ENCODE data around the gene CHAC2. TPM values are rescaled to one million over a fixed set of nuclear protein-coding genes. Genes with fewer than 3 reads are reported as not detected.

Gene CHAC2
- 0.47 and 2.2 TPM in 2 replicates for total RNA-seq (ENCODE audit: low replicate concordance)

DNA sequence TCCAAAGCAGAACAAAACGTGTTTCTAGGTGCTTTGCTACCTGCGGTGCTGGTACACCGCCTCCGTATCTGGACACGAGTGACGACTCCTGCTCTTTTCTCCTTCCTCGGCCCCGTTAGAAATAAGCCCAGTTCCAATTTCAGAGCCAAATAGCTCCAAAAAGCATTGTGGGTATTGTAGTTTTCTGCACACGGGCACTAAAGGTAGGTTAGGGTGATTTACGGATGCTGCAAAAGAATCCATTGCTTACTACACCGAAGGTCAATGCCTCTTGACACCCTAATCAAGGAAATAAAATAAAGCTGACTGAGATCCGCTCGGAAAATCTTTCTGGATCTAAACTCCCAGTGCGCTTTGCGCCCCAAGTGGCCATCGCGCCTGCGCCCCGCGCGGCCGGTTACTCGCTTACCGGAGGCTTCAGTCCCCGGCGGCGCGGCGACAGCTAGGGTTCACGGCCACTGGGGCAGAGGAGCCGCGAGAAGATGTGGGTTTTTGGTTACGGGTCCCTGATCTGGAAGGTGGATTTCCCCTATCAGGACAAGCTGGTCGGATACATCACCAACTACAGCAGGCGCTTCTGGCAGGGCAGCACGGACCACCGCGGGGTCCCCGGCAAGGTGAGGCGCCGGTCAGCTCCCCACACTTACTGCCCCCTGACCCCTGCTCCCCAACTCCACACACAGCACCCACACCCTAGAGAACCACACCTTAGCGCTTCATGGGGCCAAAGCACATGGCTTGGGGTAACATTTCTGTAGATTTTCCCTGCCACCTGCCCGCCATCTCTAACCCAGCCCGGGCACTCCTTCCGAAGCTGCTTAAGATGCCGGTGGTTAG is at the start of gene CHAC2:
TSS of gene CHAC2 (plus strand) at position 400 of the 837 bp plus-strand sequence. CDS start at position 483, 83 bp downstream.

DNA sequence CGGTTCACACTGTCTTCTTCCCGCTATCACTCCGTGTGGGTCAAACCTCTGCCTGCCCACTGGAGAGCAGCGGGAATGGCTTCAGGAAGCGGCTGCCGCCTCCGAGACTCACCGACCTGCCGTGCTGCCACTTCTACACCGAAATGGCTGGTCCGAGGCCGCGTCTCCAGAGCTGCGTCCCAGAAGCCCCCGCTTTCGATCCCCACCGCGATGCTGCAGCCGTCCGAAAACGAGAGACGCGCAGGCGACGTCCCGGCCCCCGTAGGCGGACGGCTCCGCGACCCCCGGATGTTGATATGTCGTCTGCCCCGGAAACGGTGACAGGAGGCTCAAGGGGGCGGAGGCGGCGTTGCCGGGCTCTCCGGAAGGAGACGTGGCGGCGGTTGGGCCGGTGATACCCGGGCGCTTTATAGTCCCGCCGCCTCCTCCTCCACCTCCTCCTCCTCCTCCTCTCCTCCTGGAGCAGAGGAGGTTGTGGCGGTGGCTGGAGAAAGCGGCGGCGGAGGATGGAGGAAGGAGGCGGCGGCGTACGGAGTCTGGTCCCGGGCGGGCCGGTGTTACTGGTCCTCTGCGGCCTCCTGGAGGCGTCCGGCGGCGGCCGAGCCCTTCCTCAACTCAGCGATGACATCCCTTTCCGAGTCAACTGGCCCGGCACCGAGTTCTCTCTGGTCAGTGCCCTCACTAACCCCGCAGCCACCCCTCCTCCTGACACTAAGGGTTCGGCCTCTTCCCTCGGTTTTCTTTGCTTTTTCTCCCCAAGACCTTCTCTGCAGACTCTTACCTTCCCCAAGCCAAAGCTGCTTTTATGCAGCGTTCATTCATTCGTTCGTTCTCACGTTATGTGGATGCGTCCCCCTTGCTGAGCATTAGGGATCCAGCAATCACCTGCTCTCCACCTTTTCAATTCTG is 19.4 kb downstream of the CHAC2 start, which contains the start of the genes ASB3 and ERLEC1:
TSS of gene ASB3 (minus strand) at position 249 of the 909 bp plus-strand sequence. CDS start 21,381 bp downstream, outside the sequence.
TSS of gene ERLEC1 (plus strand) at position 340 of the 909 bp plus-strand sequence. CDS start at position 507, 167 bp downstream.

Other genes starting within 250 kb of the CHAC2 start
- 26.2 and 27.3 TPM in 2 replicates for gene ASB3, start 19.1 kb downstream of the CHAC2 start, total RNA-seq (ENCODE audit: low replicate concordance)
- 38.6 and 83.5 TPM in 2 replicates for gene ERLEC1, start 19.2 kb downstream of the CHAC2 start, total RNA-seq (ENCODE audit: low replicate concordance)
- 0.38 and 1.4 TPM in 2 replicates for gene GPR75, start 92.2 kb downstream of the CHAC2 start, total RNA-seq (ENCODE audit: low replicate concordance)
- gene PSME4, start 203.2 kb downstream of the CHAC2 start, total RNA-seq (ENCODE audit: low replicate concordance), result 6.4 and 24.1 TPM in 2 replicates